GM23338 (cell line): ENCODE data around the gene FBXO38. TPM values are rescaled to one million over a fixed set of nuclear protein-coding genes. Genes with fewer than 3 reads are reported as not detected.

Experiments
- ATAC-seq: fragments of 200-7000 bp; cut with Tn5 transposase; 3 replicates; pipeline ENCODE4 v1.9.1; 2020
- DNase-seq: peaks from one replicate; pipeline ENCODE4 v3.0.0-alpha.2; 2015; ENCODE audit warnings: low spot score
- H2AFZ ChIP-seq: fragments of 200-600 bp; sonication (generic); 2 replicates; pipeline ENCODE4 v1.8.0; 2016; ENCODE audit warnings: antibody characterized with exemption, mild to moderate bottlenecking, moderate library complexity
- H3F3A ChIP-seq: fragments of 200-600 bp; sonication (generic); replicated peaks from 2 replicates; pipeline ENCODE4 v1.8.0; 2017; ENCODE audit warnings: antibody characterized with exemption, mixed run types, low read depth
- H3K27ac ChIP-seq: fragments of 200-600 bp; sonication (generic); 2 replicates; pipeline ENCODE4 v1.6.1; 2016; ENCODE audit warnings: low read depth
- H3K27me3 ChIP-seq: fragments of 200-600 bp; sonication (generic); 2 replicates; pipeline ENCODE4 v1.8.0; 2016; ENCODE audit warnings: mild to moderate bottlenecking, mixed run types, moderate library complexity; ENCODE audit not compliant: insufficient read depth
- H3K36me3 ChIP-seq: fragments of 200-600 bp; sonication (generic); 2 replicates; pipeline ENCODE4 v1.8.0; 2016; ENCODE audit warnings: mild to moderate bottlenecking; ENCODE audit not compliant: insufficient read depth
- H3K4me1 ChIP-seq: fragments of 200-600 bp; sonication (generic); 2 replicates; pipeline ENCODE4 v1.8.0; 2016; ENCODE audit warnings: mild to moderate bottlenecking, moderate library complexity; ENCODE audit not compliant: insufficient read depth
- H3K4me2 ChIP-seq: fragments of 200-600 bp; sonication (generic); 2 replicates; pipeline ENCODE4 v1.7.1; 2017; ENCODE audit warnings: mixed run types
- H3K4me3 ChIP-seq: fragments of 200-600 bp; sonication (generic); 2 replicates; pipeline ENCODE4 v1.6.1; 2016; ENCODE audit warnings: mixed run types
- H3K79me2 ChIP-seq: fragments of 200-600 bp; sonication (generic); replicated peaks from 2 replicates; pipeline ENCODE4 v1.8.0; 2017; ENCODE audit warnings: mild to moderate bottlenecking; ENCODE audit not compliant: insufficient read depth
- H3K9me2 ChIP-seq: fragments of 200-600 bp; sonication (generic); 2 replicates; pipeline ENCODE4 v1.8.0; 2017; ENCODE audit not compliant: insufficient read depth
- H4K20me1 ChIP-seq: fragments of 200-600 bp; sonication (generic); replicated peaks from 2 replicates; pipeline ENCODE4 v1.8.0; 2017; ENCODE audit warnings: mild to moderate bottlenecking; ENCODE audit not compliant: insufficient read depth
- H3K27ac Mint-ChIP-seq: 2 replicates; pipeline ENCODE4 v1.8.0; 2020; ENCODE audit warnings: inconsistent platforms, mild to moderate bottlenecking, moderate library complexity, mixed read lengths
- H3K27me3 Mint-ChIP-seq: 3 replicates; pipeline ENCODE4 v1.8.0; 2022; ENCODE audit warnings: low read depth, mild to moderate bottlenecking, moderate library complexity, mixed read lengths, inconsistent platforms; ENCODE audit not compliant: insufficient read depth, poor library complexity
- H3K36me3 Mint-ChIP-seq: 3 replicates; pipeline ENCODE4 v1.8.0; 2021; ENCODE audit warnings: low read depth, mild to moderate bottlenecking, inconsistent platforms, moderate library complexity, mixed read lengths
- H3K4me1 Mint-ChIP-seq: 3 replicates; pipeline ENCODE4 v1.8.0; 2020; ENCODE audit warnings: mild to moderate bottlenecking, inconsistent platforms, mixed read lengths
- H3K4me3 Mint-ChIP-seq: 3 replicates; pipeline ENCODE4 v1.8.0; 2021; ENCODE audit warnings: moderate library complexity, mild to moderate bottlenecking, inconsistent platforms, mixed read lengths
- H3K9me3 Mint-ChIP-seq: 3 replicates; pipeline ENCODE4 v1.8.0; 2020; ENCODE audit warnings: moderate library complexity, mild to moderate bottlenecking, inconsistent platforms, mixed read lengths
- CREB1 ChIP-seq: fragments of 250-450 bp; sonication (Bioruptor Pico); IDR thresholded peaks from 2 replicates; pipeline ENCODE4 v1.5.0; 2020; ENCODE audit warnings: low read depth, mild to moderate bottlenecking, moderate library complexity
- CTCF ChIP-seq, 2 experiments: fragments of 200-600 bp in 1 of 2; sonication (generic) in 1 of 2; conservative IDR thresholded peaks; 2 replicates each; pipeline versions ENCODE4 v1.5.1 to v1.6.1; 2016 to 2017; ENCODE audit warnings: antibody characterized with exemption in 2 of 2, low read depth in 2 of 2, mild to moderate bottlenecking in 2 of 2, moderate library complexity in 1 of 2
- ETS1 ChIP-seq: IDR thresholded peaks from 2 replicates; pipeline ENCODE4 v1.6.1; 2016; ENCODE audit warnings: antibody characterized with exemption
- EZH2phosphoT487 ChIP-seq: fragments of 200-600 bp; sonication (generic); IDR thresholded peaks from one replicate; pipeline ENCODE4 v1.8.1; 2018; ENCODE audit warnings: antibody characterized with exemption; ENCODE audit not compliant: unreplicated experiment
- JUNB ChIP-seq: IDR thresholded peaks from one replicate; pipeline ENCODE4 v1.6.1; 2016; ENCODE audit warnings: antibody characterized with exemption; ENCODE audit not compliant: unreplicated experiment
- POLR2AphosphoS5 ChIP-seq: IDR thresholded peaks from 2 replicates; pipeline ENCODE4 v1.6.1; 2016; ENCODE audit warnings: antibody characterized with exemption, low read depth
- REST ChIP-seq: IDR thresholded peaks from one replicate; pipeline ENCODE4 v1.6.1; 2018; ENCODE audit warnings: antibody characterized with exemption; ENCODE audit not compliant: unreplicated experiment
- STAT1 ChIP-seq: IDR thresholded peaks from one replicate; pipeline ENCODE4 v1.6.1; 2016; ENCODE audit warnings: antibody characterized with exemption; ENCODE audit not compliant: unreplicated experiment
- ZNF114 ChIP-seq: fragments of 250-450 bp; sonication (Bioruptor Pico); IDR thresholded peaks from 2 replicates; pipeline ENCODE4 v1.5.0; 2020; ENCODE audit warnings: mild to moderate bottlenecking, moderate library complexity
- ZNF331 ChIP-seq: fragments of 250-450 bp; sonication (Bioruptor Pico); IDR thresholded peaks from 2 replicates; pipeline ENCODE4 v1.5.0; 2020; ENCODE audit warnings: low read depth, mild to moderate bottlenecking, moderate library complexity
- ZNF462 ChIP-seq: fragments of 250-450 bp; sonication (Bioruptor Pico); IDR thresholded peaks from 2 replicates; pipeline ENCODE4 v1.5.0; 2020; ENCODE audit warnings: mild to moderate bottlenecking, moderate library complexity
- polyA plus RNA-seq: library from polyadenylated mRNA; unstranded; fragments of >200 nt; fragmentation: Nextera tagmentation; extraction: Ambion mirVana; gene quantifications from 2 replicates; pipeline ENCODE4 v1.2.1, GENCODE V29; 2016
- total RNA-seq: library from RNA; depleted of rRNA; stranded (reverse); fragments of >200 nt; shearing (Covaris generic); gene quantifications from 2 replicates; pipeline ENCODE4 v1.2.3, GENCODE V29; 2014

FBXO38 gene
- total and polyA plus RNA-seq, 2 experiments from 2014 or later, result 13.3 to 45.6 TPM

- no peak for ATAC-seq
- H3K4me3 ChIP-seq, result no peak overlapping the region
- TF ChIP-seq ZNF331 (CRISPR knock-in tag), result no peak
- TF ChIP-seq STAT1, result no peak
- TF ChIP-seq EZH2phosphoT487, result no peak
- no peak for TF ChIP-seq CREB1
- no peak for TF ChIP-seq ZNF114
- TF ChIP-seq CTCF (conservative IDR thresholded peaks at IDR 0.05; ENCODE audit: low read depth in 2 of 2), result no peak
- no peak for TF ChIP-seq REST
- TF ChIP-seq ETS1, result no peak
- no peaks in the 10 kb centered on the region; the same call in 2 of the 3 replicates for H3K9me3 Mint-ChIP-seq
- no peaks in the 10 kb centered on the region for H3K36me3 ChIP-seq
- peaks cover 29% of the 10 kb centered on the region for H3K27me3 ChIP-seq
- H3K4me2 ChIP-seq, result no peak overlapping the region
- H3K27ac Mint-ChIP-seq, result no peak overlapping the region
- H3F3A ChIP-seq, result no peaks in the 10 kb centered on the region
- H4K20me1 ChIP-seq, result no peaks in the 10 kb centered on the region; the same call in 1 of the 2 replicates
- no peak overlapping the region for H3K4me3 Mint-ChIP-seq
- H3K9me2 ChIP-seq, result no peaks in the 10 kb centered on the region
- DNase-seq, result no peak
- H3K4me1 Mint-ChIP-seq, result peaks cover 3% of the 10 kb centered on the region
- no peak overlapping the region for H2AFZ ChIP-seq
- H3K27me3 Mint-ChIP-seq, result no peaks in the 10 kb centered on the region
- no peak overlapping the region for H3K27ac ChIP-seq
- no peaks in the 10 kb centered on the region for H3K79me2 ChIP-seq
- H3K4me1 ChIP-seq, result peaks cover 8% of the 10 kb centered on the region; the same call in 1 of the 2 replicates
- H3K36me3 Mint-ChIP-seq, result no peaks in the 10 kb centered on the region
These were observed 102.7 kb downstream of the FBXO38 start for GRCh38 chr5:148486456-148486855.

GRCh38 chr5:148488757-148489156 lies 105.0 kb downstream of the FBXO38 start:
- Mint-ChIP-seq H3K4me3 (no peak overlapping the region), H3K9me3 (no peaks in the 10 kb centered on the region), H3K27me3 (no peaks in the 10 kb centered on the region), H3K27ac (no peak overlapping the region), H3K36me3 (no peaks in the 10 kb centered on the region), H3K4me1 (peaks cover 3% of the 10 kb centered on the region; the same call in 2 of the 3 replicates)
- Histone ChIP-seq H3K27ac (no peak overlapping the region), H3K36me3 (no peaks in the 10 kb centered on the region), H3K9me2 (no peaks in the 10 kb centered on the region), H3K4me3 (no peak overlapping the region), H3K4me2 (no peak overlapping the region), H3K27me3 (peaks cover 29% of the 10 kb centered on the region), H2AFZ (no peak overlapping the region), H3K4me1 (peaks cover 8% of the 10 kb centered on the region; the same call in 1 of the 2 replicates), H3F3A (no peaks in the 10 kb centered on the region), H4K20me1 (no peaks in the 10 kb centered on the region; the same call in 1 of the 2 replicates), H3K79me2 (no peaks in the 10 kb centered on the region)
- ATAC-seq, result no peak
- DNase-seq, result no peak
- TF ChIP-seq JUNB, result no peak
- TF ChIP-seq ZNF462 (CRISPR knock-in tag), result no peak
- TF ChIP-seq POLR2AphosphoS5, result no peak
